GM18951 (cell line): ENCODE measurements around the gene CD47.

ENCODE experiments used
- POLR2A ChIP-seq: IDR thresholded peaks from 4 replicates; pipeline ENCODE4 v1.6.1; 2011; ENCODE audit warnings: mild to moderate bottlenecking; ENCODE audit not compliant: insufficient read length, insufficient read depth; ENCODE audit errors: extremely low read depth
- in situ Hi-C: fragments of 300-500 bp; cut with MboI; formaldehyde crosslinking; loops from one replicate; pipeline ENCODE4 v1.12.0; 2022; ENCODE audit warnings: low sequenced_read_pairs, mixed read lengths, inconsistent platforms; ENCODE audit not compliant: unreplicated experiment

CD47 gene

DNA sequence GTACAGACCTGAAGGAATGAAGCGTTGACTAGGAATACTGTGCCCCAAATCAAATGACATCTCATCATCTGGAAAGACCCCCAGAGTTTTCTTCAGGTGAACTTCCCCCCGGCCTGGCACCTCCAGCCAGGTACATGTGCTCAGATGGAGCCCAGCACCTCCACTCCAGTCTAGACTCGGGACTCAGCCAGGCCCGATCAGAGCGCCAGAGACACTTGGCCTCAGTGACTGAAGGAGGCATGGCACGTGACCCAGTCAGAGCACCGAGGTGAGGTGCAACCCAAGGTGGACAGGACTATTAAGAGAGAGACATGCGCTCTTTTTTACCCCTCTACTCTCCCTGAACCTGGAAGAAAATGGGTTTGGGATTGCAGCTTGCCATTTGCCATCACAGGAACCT, 48.5 kb downstream of the CD47 start:
- in situ Hi-C loops, result no loop called here
- no peak for TF ChIP-seq POLR2A

DNA sequence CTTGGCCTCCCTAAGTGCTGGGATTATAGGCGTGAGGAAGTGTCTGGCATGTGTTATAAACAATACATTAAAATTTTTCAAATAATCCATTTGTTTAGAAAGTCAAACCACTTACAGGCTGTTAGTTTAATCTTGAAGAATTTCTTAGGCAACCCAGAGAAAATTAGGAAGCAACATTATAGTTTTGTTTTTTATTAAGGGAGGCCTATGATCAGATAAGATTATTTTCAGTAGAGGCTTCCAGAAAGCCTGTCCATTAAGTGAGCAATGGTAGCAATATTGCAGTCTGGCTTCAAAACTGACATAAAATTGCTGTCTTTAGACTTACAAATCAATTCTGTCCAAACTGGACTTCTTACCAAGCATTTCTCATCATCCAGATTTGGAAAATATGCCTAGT, 49.6 kb downstream of the CD47 start:
- in situ Hi-C loops, result no loop called here
- no peak for TF ChIP-seq POLR2A

DNA sequence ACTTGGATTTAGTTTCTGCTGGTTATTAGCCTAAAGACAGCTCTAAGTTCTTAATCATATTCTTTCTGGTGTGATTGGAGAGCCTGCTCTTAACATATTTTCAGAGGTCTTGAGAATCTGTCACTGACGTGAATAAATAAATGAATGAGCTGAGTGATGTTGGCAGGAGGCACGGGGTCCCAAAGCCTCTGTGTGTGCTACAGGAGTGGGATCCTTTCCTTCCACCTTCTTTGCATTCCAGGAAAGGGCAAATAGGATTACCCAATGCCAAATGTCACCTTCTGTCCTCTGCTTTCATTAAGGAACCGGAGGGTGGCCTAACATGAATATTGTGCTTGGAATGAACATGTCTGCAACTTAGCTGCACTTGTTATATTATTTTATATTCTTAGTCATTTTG, 53.1 kb downstream of the CD47 start:
- TF ChIP-seq POLR2A, result no peak
- in situ Hi-C loops, result no loop called here

DNA sequence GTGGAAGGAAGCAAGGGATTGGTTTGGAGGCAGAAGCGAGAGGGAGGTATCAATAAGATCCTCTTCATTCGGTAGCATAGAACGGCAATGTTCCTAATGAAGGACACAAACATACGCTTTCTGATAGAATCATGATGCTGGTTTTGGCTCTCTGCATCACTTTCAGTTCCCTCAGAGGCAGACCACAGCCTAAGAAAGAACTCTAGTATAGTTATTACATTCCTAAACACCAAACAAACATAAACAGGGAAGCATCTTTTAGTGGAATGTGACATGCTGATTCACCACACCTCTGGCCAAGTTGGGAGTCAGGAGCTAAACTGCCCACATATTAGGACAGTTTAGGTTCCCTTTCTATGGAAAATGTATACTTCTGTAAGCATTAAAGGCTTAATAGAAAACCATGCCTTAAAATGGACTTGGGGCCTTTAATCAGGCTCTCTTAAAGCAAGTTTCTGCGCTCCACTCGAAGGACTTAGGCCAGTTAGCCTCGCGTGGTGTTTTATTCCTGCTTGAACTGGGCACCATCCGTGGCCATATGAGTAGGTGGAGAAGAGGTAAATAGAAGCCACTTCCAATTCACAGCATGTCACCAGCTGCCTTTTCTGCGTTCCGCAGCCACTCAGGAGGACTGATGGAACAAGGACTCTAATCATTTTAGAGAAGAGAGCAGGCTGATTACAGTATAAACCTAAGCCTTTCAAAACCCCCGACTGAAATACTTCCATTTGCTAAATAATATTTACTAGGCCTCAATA, 53.7 kb downstream of the CD47 start:
- no peak for TF ChIP-seq POLR2A
- in situ Hi-C loops, result no loop called here

DNA sequence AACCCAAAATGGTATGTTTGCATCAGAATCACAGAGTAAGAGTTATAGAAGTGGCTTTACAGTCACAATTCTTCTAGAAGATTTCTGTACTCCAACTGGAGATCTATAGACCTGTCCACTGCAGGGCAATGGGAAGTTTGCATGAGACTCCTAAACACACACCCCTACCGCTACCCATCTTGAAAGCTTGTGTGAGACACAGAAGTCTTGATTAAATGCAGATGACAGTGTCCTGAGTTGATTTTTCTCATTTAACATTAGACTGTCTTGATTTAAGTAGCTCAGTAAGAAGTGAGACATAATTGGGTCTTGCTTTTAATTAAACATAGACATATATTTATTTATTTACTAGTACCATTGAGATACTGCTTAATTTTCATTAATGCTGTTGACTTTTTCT, 54.4 kb downstream of the CD47 start:
- in situ Hi-C loops, result no loop called here
- no peak for TF ChIP-seq POLR2A

DNA sequence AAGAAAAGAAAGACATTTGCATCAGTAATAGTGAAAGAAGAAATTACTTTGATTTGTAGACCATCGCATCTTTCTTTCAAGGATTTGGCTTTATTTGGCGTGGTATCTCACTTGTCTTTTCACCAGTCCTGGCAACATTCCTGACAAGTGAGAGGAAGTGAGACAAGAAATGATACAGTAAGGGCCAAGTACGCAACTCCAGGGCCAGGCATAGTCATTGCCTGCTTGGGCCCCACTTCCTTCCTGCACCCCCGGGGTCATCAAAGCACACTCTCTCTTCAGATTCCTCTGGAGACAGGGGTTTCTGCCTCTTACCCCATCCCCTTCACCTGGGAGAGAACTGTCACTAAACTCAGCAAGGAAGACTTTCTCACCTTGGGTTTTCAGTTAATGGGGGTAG, 55.1 kb downstream of the CD47 start:
- in situ Hi-C loops, result no loop called here

DNA sequence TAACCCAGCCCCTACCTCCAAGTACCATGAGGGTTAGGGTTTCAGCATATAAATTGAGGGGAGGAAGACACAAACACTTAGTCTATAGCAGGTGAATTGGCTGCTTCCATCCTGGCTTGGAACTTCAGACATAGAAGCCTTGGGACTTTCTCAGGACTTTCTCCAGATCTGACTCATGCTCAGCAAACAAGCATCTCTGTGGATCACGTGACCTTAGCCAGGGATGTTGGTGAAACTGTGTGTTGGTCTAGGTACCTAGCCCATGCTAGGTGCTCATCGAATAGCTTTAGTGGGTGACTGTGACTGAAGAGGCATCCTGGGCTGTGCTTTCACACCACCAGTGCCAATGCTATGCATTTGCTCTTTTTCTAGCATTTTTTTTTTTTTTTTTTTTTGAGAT, 58.9 kb downstream of the CD47 start:
- in situ Hi-C loops, result no loop called here
- TF ChIP-seq POLR2A, result no peak

More for the DNA sequence above, 55.1 kb downstream of the CD47 start:
- no peak for TF ChIP-seq POLR2A

DNA sequence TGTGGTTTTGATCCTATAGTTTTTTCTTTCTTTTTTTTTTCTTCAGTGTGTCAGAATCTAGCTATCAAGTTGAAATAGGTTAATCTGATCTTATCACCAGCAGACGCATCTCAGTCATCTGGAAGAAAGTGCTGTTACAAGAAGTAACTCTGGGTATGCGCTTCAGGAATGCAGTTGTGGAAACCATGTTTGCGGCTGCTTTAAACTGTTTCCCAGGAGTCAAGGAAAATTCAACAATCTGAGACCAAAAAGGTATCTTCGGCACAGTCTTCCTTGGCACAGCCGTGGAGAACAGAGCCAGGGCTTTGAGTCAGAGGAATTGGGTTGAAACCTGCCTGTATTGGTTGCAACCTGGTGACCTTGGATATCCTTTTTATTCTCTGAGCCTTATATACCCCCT, 59.9 kb downstream of the CD47 start:
- in situ Hi-C loops, result no loop called here
- TF ChIP-seq POLR2A, result no peak

DNA sequence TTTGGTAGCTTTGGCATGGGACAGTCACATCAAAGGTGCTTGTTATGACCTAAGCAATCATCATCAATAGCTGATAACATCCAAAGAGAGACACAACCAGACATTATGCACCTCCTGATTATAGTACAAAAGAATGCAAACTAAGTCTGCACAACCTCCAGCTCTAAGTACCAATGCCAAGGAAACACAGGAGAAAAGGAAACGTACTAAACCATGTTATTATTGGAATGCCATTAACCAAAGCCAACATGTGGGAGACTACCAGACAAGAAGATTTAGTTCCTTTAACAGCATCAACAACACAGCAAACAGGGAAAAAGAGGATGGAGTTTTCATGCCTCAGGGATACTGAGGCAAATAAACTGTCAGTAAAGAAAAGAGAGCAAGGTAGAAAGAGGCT, 61.4 kb downstream of the CD47 start:
- in situ Hi-C loops, result no loop called here

DNA sequence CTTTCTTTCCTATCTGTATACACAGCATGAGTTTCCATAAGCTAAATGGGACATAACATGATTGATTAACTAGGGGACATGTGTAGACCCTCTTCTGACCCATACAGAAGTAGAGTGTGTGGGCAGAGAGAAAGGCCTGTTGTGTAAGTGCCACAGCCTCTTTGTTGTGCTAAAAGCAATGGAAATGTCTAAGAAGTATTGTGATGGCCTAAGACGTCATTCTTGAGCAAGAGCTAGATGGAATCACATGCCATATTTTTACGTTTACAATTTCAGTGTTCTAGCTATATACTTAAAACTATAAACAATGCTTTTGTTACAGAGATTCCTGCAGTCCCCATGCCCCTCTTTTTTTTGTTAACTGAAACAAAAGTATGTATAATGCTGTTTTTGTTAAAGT, 61.9 kb downstream of the CD47 start:
- TF ChIP-seq POLR2A, result no peak
- in situ Hi-C loops, result no loop called here

More for the DNA sequence above, 61.4 kb downstream of the CD47 start:
- TF ChIP-seq POLR2A, result no peak

DNA sequence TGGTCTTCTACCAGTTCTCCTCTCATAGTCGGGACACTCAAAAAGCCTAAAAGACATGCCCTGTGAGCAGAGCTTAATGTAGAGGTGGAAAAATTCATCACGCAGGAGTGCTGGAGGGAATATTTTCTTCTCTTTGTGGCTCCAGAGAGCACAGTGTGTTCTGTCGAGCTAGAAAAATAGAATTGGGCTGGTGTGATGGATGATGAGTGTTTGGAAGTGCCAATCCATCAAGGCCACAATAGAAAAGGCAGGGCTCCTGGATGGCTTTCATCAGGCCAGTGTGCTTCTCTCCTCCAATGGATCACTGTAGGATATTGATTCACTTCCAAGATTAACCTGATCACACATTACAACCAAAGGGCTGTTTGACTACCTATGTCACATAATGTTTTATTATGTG, 65.7 kb downstream of the CD47 start:
- no peak for TF ChIP-seq POLR2A
- in situ Hi-C loops, result no loop called here

DNA sequence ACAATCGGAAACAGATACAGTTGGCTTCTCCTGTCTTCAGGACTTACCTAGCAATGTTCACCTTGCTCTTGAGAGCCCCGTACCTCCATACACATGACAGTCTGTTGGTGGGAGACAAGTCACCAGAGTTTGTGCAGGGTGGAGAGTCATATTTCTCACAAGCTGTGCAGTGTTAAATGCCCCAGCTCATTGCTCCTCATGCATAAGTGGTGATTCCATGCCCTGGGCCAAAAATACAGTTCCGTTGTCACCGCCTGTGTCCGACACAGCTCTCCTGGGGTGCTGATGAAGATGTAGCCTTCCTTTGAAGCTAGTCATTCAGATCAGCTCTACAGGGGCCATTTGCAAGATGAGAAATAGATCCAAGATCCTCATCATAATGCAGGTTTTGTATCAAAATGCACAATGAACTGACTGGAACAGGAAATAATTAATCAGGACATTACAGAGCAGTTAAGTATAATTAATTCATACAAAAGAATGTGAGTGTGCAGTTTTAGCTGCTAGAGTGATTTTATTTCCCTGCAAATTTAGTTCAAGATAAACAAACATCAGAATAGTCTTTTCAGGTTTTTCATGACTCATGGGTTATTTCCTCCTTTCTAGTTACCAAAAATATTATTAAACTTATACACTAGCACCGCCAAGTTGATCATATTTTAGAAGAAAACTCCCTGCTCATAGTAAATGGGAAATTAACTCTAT, 66.5 kb downstream of the CD47 start:
- no peak for TF ChIP-seq POLR2A

DNA sequence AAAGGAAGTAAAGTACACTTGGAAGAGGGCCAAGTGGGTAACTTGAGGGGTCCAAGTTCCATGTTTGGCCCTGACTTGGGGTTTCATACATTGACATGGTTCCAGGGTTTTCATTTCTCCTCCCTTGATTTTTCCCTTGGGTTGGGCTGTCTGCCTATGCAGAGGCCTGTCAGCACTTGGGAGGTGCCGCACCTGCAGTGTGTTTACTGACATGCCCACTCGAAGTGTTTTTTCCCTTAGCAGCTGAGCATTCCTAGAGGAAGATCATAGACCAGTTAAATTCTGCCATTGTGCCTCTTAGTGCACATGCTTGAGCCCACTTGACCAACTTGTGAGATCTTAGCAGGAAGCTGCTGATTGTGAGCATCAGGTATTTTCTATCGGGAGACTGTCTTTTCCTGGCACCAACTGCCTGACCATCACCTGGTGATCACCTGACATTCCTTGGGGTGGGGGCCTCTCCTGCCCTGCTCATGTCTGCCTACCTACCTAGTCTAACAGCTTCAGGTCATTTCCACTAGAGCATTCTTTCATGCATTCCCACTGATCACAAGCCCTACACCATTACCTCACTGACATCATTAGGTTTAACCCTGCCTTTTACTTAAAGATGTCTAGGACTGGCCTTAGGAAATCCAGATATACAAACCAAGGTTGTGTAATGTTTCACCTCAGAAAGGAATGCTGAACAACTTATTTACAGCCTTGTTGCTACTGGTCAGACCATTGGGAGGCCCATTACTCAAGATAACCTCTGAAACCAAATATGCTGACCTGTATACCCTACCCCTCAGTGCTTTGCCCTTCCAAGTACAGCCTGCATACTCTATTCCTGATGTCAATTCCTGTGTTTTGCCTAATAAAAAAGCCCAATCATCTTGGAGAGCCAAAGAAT, 68.3 kb downstream of the CD47 start:
- in situ Hi-C loops, result no loop called here
- TF ChIP-seq POLR2A, result no peak

More for the DNA sequence above, 66.5 kb downstream of the CD47 start:
- in situ Hi-C loops, result no loop called here
